ENCODE data around the gene ATP2C2. TPM values are rescaled to one million over a fixed set of nuclear protein-coding genes. Genes with fewer than 3 reads are reported as not detected.
"Not testable (repeated sequence)": the region's sequence is repeated elsewhere in the genome, so short reads cannot be mapped to it uniquely, and the experiment has no call there.

Gene ATP2C2
- total and polyA plus RNA-seq, 2 of the 8 experiments (the other 6 are each of a cell fraction or from before 2014, with no cell fraction given), result 1.2 to 2.8 TPM

GRCh38 chr16:84451010-84451676 is 82.8 kb downstream of the ATP2C2 start:
- H3K36me3 ChIP-seq (ENCODE audit: control insufficient read depth in 2 of 4, insufficient read depth in 4 of 4, low read length in 3 of 4); H3K27me3 ChIP-seq (replicated peaks in 1 of 4; ENCODE audit: control insufficient read depth in 3 of 4, extremely low read depth in 1 of 4, insufficient read depth in 3 of 4, low read length in 3 of 4); H3K14ac ChIP-seq (ENCODE audit: insufficient read length); H3K79me2 ChIP-seq (ENCODE audit: control insufficient read depth in 1 of 2, insufficient read depth in 2 of 2, low read length in 2 of 2); H3K27ac ChIP-seq (ENCODE audit: low read depth, low read length); H4K8ac ChIP-seq (ENCODE audit: extremely low read depth, insufficient read depth, low read length); H3K9me3 ChIP-seq (ENCODE audit: insufficient read depth in 2 of 2, low read depth in 1 of 2, low read length in 1 of 2); H3K18ac ChIP-seq (ENCODE audit: extremely low read depth, low read length); H2BK12ac ChIP-seq (ENCODE audit: low read depth, low read length); H3K4me1 ChIP-seq (replicated peaks in 1 of 4; ENCODE audit: control insufficient read depth in 3 of 4, insufficient read depth in 4 of 4, low read length in 3 of 4); H3K79me1 ChIP-seq (ENCODE audit: low read depth, low read length); H3K4me3 ChIP-seq (ENCODE audit: extremely low read depth in 1 of 4, insufficient read depth in 2 of 4, low read depth in 3 of 4, low read length in 4 of 4); H2BK5ac ChIP-seq (ENCODE audit: low read depth, low read length); H3K4me2 ChIP-seq (ENCODE audit: insufficient read depth in 1 of 2, low read depth in 2 of 2, low read length in 2 of 2); H4K20me1 ChIP-seq (replicated peaks in 1 of 2; ENCODE audit: control insufficient read depth in 1 of 2, insufficient read depth in 2 of 2, low read length in 2 of 2); H4K91ac ChIP-seq (replicated peaks; ENCODE audit: insufficient read length, low read length); H3K23ac ChIP-seq (ENCODE audit: insufficient read length); H3K23me2 ChIP-seq (ENCODE audit: low read depth, low read length); H3K4ac ChIP-seq (replicated peaks; ENCODE audit: insufficient read length, low read depth, low read length); H2AFZ ChIP-seq (ENCODE audit: low read length); H3K56ac ChIP-seq (replicated peaks; ENCODE audit: insufficient read length, low read depth, low read length); H2BK20ac ChIP-seq (ENCODE audit: low read length); H4K5ac ChIP-seq (ENCODE audit: insufficient read length, low read depth, low read length); H2BK120ac ChIP-seq (replicated peaks; ENCODE audit: low read depth, low read length); H2AK5ac ChIP-seq (ENCODE audit: low read depth, low read length); POLR2A ChIA-PET (ENCODE audit: partially characterized antibody); H2BK15ac ChIP-seq (ENCODE audit: low read length); DNase-seq (ENCODE audit: low read depth in 1 of 2, low spot score in 2 of 2); H3K9ac ChIP-seq (replicated peaks in 1 of 4; ENCODE audit: extremely low read depth in 1 of 4, low read depth in 3 of 4, low read length in 3 of 4); FAIRE-seq: not testable (repeated sequence)
- 88% methylated on average over 9 of the region's 9 CpGs; no CpG with 5 or more reads in 1 of the 2 experiments for WGBS, 2 experiments (ENCODE audit: extremely low coverage in 1 of 2, insufficient coverage in 1 of 2, insufficient read length in 1 of 2, insufficient replicate concordance in 2 of 2, low coverage in 1 of 2, low lambda C conversion rate in 2 of 2, missing lambda C conversion rate in 1 of 2)
- CTCF ChIA-PET (ENCODE audit: partially characterized antibody), result interaction anchor here (0.6 to 1.2 kb wide), 2 partner anchors 38 to 53 kb away, joined by 3 read pairs; no protein-coding TSS in a partner anchor

Data from H1 (cell line).